ENCODE measurements around the gene GPC6.

- TF ChIP-seq EZH2 (IDR thresholded peaks at IDR 0.05; ENCODE audit: borderline replicate concordance, insufficient read depth, low read depth, low read length, poor library complexity, severe bottlenecking), result no peak
- TF ChIP-seq, protein P1, sequence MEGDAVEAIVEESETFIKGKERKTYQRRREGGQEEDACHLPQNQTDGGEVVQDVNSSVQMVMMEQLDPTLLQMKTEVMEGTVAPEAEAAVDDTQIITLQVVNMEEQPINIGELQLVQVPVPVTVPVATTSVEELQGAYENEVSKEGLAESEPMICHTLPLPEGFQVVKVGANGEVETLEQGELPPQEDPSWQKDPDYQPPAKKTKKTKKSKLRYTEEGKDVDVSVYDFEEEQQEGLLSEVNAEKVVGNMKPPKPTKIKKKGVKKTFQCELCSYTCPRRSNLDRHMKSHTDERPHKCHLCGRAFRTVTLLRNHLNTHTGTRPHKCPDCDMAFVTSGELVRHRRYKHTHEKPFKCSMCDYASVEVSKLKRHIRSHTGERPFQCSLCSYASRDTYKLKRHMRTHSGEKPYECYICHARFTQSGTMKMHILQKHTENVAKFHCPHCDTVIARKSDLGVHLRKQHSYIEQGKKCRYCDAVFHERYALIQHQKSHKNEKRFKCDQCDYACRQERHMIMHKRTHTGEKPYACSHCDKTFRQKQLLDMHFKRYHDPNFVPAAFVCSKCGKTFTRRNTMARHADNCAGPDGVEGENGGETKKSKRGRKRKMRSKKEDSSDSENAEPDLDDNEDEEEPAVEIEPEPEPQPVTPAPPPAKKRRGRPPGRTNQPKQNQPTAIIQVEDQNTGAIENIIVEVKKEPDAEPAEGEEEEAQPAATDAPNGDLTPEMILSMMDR (IDR thresholded peaks at IDR 0.05), result no peak
Observed at GRCh38 chr13:93511011-93511410, 284.4 kb downstream of the GPC6 start.

Measured in B cell (primary cell).